ENCODE data around the gene RBBP8.
"Not testable (repeated sequence)": the region's sequence is repeated elsewhere in the genome, so short reads cannot be mapped to it uniquely, and the experiment has no call there.

GRCh38 chr18:22903248-22903647 is 29.9 kb upstream of the RBBP8 start:
- TF ChIP-seq, protein P1, sequence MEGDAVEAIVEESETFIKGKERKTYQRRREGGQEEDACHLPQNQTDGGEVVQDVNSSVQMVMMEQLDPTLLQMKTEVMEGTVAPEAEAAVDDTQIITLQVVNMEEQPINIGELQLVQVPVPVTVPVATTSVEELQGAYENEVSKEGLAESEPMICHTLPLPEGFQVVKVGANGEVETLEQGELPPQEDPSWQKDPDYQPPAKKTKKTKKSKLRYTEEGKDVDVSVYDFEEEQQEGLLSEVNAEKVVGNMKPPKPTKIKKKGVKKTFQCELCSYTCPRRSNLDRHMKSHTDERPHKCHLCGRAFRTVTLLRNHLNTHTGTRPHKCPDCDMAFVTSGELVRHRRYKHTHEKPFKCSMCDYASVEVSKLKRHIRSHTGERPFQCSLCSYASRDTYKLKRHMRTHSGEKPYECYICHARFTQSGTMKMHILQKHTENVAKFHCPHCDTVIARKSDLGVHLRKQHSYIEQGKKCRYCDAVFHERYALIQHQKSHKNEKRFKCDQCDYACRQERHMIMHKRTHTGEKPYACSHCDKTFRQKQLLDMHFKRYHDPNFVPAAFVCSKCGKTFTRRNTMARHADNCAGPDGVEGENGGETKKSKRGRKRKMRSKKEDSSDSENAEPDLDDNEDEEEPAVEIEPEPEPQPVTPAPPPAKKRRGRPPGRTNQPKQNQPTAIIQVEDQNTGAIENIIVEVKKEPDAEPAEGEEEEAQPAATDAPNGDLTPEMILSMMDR (IDR thresholded peaks at IDR 0.05), result not testable (repeated sequence)
- not testable (repeated sequence) for TF ChIP-seq POLR2A (IDR thresholded peaks at IDR 0.05)

Data from adrenal gland (tissue), 5 donors.